D721Med (cell line): Measurements from ENCODE around the gene RBM41.

Experiments
- DNase-seq: peaks from one replicate; pipeline ENCODE4 v3.0.0; 2011; ENCODE audit warnings: low spot score; ENCODE audit not compliant: insufficient read length
- FAIRE-seq: peaks from 2 replicates; lab custom pipeline; 2011; peaks lifted over from hg19 to GRCh38; lab: Jason Lieb, UNC
- TF ChIP-seq, protein P1 (sequence below): IDR thresholded peaks from 2 replicates; pipeline ENCODE4 v1.5.1; 2012; ENCODE audit warnings: mild to moderate bottlenecking, control low read depth; ENCODE audit not compliant: insufficient read depth; ENCODE audit errors: missing control alignments

The RBM41 gene

DNA sequence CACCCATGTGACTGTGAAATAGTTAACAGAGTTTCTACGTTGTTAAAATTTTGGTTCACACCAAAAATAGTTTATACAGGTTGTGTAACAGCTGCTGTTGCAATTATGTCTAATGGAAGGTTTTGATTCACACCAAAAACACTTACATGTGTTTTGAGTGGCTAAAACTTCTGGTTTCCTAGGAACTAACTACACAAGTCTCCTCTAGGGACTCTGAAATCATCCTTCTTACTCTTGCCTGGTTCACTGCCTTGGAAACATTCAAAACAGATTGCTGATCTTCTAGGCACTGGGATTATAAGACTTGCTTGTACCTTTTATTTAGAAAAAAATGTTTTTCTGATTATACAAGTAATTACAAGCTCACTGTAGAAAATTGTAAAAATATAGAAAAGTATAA, 103.7 kb downstream of the RBM41 start:
- FAIRE-seq (no peak), DNase-seq (no peak)
- TF ChIP-seq, protein P1, sequence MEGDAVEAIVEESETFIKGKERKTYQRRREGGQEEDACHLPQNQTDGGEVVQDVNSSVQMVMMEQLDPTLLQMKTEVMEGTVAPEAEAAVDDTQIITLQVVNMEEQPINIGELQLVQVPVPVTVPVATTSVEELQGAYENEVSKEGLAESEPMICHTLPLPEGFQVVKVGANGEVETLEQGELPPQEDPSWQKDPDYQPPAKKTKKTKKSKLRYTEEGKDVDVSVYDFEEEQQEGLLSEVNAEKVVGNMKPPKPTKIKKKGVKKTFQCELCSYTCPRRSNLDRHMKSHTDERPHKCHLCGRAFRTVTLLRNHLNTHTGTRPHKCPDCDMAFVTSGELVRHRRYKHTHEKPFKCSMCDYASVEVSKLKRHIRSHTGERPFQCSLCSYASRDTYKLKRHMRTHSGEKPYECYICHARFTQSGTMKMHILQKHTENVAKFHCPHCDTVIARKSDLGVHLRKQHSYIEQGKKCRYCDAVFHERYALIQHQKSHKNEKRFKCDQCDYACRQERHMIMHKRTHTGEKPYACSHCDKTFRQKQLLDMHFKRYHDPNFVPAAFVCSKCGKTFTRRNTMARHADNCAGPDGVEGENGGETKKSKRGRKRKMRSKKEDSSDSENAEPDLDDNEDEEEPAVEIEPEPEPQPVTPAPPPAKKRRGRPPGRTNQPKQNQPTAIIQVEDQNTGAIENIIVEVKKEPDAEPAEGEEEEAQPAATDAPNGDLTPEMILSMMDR, result no peak
